ENCODE data around the gene KCNH1.

The KCNH1 gene, protein sequence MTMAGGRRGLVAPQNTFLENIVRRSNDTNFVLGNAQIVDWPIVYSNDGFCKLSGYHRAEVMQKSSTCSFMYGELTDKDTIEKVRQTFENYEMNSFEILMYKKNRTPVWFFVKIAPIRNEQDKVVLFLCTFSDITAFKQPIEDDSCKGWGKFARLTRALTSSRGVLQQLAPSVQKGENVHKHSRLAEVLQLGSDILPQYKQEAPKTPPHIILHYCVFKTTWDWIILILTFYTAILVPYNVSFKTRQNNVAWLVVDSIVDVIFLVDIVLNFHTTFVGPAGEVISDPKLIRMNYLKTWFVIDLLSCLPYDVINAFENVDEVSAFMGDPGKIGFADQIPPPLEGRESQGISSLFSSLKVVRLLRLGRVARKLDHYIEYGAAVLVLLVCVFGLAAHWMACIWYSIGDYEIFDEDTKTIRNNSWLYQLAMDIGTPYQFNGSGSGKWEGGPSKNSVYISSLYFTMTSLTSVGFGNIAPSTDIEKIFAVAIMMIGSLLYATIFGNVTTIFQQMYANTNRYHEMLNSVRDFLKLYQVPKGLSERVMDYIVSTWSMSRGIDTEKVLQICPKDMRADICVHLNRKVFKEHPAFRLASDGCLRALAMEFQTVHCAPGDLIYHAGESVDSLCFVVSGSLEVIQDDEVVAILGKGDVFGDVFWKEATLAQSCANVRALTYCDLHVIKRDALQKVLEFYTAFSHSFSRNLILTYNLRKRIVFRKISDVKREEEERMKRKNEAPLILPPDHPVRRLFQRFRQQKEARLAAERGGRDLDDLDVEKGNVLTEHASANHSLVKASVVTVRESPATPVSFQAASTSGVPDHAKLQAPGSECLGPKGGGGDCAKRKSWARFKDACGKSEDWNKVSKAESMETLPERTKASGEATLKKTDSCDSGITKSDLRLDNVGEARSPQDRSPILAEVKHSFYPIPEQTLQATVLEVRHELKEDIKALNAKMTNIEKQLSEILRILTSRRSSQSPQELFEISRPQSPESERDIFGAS

DNA sequence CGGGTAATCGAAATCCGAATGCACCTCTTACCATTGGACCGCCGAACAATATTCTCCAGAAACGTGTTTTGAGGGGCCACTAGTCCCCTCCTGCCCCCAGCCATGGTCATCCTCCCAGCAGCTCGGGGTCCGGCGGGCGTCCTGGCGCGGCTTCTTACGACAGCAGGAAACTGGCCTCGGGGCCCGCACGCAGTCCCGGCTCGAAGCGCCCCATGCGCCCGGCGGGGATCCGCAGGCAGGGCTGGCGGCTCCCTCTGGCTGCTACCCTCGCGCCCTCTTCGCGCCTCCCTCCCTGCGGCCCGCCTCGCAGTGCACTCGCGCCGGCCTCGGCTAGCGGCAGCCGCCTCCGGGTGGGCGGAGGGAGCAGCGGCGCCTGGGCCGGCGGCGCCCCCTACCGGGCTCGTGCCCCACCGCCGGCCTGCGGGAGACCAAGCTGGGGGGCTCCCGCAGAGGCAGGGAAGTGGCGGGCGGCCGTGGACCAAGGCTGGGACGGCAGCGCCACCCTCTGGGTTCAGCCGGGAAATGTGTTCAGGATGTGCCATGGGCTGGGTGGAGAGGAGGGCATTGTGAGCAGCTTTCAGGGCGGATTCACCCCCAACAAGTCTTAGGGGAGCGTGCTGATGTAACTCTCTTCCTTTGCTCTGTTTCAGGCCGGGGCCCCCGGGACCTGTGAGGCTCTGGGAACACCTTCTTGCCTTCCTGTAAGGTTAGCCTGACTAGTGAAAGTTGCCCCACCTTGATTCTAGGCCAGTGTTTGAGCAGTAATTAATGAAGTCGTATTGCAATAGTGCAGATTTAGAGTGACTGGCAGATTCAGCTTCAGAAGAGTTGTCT is at the start of gene KCNH1:
TSS of gene KCNH1 (minus strand) at position 313 of the 834 bp plus-strand sequence. CDS start at position 110, 203 bp downstream.
- peak; percentile 94 for DNase-seq

DNA sequence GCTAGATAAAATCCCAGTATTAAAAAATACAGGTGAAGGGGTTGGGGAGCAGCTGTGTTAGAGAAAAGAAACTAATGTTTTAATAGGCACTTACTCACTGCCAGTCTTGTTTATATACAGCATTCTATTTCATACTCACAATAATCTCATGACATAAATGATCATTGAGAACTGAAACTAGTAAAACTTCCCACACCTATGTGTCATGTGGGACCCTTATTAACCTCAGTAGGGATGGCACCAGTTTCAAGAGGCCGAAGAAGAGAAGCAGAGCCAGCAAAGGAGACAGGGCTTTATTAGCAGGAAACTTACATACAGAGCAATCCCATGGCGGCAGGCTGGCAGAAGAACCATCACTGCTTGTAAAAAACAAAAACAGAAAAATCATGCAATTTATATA is 48.8 kb upstream of the KCNH1 start:
- DNase-seq: no peak

DNA sequence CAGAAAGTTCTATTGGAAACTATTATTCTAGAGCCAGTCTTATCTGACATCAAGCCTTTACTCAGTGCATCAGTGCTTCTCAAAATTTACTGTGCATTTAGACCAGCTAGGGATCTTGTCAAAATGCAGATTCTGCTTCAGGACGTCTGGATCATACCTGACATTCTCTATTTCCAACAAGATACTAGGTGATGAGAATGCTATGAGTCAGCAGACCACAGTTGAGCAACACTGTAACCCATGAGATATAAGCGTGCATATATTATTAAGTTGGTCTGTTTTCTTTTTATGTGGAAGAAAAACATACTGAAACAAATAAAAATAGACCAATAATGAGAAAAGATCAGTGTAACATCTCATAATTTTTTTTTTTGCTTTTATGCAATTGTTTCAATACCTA is 40.4 kb upstream of the KCNH1 start:
- no peak for DNase-seq

DNA sequence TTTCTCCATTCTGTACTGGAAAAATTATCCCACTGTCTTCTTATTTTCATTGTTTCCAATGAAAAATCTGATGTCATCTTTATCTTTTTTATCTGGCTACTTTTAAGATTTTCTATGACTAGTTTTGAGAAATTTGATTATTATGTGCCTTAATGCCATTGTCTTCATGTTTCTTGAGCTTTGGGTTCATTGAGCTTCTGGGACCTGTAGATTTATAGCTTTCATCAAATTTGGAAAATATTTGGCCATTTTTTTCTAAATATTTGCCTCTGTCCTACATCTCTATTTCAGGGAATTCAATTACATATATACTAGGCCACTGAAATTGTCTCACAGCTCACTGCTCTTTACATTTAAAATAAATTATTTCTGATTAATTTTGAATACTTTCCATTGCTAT is 38.7 kb upstream of the KCNH1 start:
- DNase-seq: no peak

DNA sequence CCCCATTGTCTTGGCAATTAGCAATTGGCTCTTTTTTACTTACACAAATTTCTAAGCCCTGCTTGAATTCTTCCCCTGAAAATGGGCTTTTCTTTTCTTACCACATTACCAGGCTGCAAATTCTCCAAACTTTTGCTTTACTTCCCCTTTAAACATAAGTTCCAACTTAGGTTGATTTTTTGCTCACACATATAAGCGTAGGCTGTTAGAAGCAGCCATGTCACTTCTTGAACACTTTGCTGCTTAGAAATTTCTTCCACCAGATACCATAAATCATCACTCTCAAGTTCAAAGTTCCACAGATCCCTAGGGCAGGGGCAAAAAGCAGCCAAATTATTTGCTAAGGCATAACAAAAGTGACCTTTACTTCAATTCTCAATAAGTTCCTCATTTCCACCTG is 35.4 kb upstream of the KCNH1 start:
- no peak for DNase-seq

DNA sequence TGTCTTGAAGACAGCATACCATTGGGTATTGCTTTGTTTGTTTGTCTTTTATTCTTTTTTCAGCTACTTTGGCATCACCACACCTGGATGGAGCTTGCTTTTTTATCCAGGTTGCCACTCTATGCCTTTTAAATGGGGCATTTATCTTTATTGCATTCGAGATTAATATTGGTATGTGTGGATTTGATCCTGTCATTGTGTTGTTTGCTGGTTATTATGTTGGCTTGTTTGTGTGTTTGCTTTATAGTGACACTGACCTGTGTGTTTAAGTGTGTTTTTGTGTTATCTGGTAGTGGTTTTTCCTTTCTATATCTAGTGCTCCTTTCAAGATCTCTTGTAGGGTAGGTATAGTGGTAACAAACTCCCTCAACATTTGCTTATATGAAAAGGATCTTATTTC is 24.9 kb upstream of the KCNH1 start:
- DNase-seq: no peak

DNA sequence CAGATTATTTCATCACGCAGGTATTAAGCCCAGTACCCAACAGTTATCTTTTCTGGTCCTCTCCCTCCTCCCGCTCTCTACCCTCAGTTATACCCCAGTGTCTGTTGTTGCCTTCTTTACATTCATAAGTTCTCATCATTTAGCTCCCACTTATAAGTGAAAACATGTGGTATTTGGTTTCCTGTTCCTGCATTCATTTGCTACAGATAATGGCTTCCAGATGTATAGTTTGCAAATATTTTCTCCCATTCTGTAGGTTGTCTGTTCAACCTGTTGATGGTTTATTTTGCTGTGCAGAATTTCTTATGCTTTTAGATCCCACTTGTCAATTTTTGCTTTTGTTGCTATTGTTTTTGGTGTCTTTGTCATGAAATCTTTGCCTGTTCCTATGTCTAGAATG is 21.1 kb upstream of the KCNH1 start:
- no peak for DNase-seq

DNA sequence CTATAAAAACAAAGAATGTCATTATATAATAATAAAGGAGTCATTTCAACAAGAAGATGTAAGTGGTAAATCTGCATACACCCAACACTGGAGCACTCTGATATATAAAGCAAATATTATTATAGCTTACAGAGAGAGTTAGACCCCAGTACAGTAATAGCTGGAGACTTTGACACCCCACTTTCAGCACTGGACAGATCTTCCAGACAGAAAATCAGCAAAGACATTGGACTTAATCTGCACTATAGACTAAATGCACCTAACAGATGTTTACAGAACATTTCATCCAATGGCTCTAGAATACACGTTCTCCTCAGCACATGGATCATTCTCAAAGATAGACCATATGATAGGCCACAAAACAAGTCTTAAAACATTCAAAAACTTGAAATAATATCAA is 20.0 kb upstream of the KCNH1 start:
- no peak for DNase-seq

DNA sequence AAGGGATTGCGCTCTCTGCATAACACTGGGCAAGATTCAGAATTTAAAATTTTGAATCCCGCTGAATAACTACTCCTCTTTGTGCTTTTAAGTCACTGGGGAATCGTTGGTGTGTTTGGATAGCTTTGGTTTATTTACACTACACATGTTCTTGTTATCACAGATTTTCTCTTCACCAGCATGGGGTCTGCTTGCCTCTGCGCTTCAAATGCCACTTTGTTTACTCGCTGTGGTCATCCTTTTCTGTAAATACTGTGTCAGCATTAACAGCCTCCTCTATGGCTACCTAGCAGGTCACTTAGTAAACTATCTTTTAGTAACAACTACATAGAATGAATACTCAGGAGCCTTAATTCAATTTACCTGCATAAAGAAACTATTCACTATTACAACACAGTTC is 14.4 kb upstream of the KCNH1 start:
- DNase-seq: no peak

DNA sequence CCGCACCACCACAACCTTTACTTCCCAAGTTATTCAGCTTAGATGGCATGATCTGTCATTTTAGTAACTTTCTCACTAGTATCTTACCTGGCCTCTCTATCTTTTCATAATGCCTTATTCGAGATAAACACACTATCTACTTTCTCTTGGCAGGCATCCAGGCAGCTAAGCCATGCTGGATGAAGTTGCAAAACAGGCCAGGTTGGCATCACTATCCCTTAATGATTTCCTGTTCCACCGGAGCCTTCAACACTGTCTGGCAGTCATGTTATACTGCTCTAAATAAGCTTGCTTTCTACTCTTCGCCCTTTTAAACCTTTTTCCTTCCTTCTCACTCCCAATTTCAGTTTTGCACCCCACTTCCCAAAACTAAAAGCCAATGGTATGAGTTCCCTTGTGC is 12.0 kb upstream of the KCNH1 start:
- no peak for DNase-seq

DNA sequence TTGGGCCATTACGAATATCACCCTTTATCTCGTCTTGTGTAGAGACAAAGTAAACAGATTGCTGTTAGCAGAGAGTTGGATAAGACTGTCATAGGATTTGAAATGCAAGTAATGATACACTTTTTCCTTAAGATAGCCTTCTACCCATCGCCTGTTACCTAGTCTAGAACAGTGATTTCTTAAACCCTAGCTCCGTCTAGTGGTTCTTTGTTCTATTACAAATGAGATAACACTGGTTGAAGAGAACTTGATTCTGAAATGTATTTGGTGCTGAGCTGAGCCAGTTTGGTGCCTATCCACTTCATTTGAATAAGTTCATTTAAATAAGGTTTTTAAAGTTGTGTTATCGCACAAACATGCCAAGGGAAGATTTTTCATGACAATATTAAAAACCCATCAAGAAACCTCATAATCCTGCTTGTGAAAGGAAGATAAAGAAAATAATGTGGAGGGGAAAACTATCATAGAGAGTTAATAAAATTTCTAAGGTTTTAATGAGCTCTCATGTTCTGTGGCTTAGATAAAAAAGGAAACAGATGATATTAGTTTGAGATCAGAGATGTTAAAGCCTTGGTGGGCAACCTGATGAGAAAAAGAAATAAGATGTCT is 1.5 kb upstream of the KCNH1 start:
- DNase-seq: no peak

DNA sequence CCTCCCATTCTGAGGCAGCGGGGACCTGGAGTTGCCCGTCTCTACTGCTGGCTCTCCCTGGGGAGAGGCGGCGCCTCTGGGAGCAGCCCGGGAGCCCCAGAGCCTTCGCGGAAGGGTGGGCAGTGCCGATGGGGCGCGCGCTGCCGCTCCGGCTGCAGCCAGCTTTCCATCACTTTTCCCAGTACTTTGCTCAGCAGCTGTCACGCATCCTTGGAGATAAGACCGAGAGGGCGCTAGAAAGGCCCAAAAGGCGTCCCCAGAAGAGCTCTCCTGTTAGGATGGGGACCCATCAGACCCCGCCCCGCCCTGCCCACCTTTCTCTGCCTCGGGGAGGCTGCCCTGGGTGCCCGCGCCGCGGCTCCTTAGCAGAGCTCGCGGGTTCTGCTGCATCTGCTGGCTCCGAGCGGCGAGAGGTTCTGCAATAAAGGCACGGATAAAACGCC is 534 bp downstream of the KCNH1 start:
- DNase-seq: peak; percentile 63

DNA sequence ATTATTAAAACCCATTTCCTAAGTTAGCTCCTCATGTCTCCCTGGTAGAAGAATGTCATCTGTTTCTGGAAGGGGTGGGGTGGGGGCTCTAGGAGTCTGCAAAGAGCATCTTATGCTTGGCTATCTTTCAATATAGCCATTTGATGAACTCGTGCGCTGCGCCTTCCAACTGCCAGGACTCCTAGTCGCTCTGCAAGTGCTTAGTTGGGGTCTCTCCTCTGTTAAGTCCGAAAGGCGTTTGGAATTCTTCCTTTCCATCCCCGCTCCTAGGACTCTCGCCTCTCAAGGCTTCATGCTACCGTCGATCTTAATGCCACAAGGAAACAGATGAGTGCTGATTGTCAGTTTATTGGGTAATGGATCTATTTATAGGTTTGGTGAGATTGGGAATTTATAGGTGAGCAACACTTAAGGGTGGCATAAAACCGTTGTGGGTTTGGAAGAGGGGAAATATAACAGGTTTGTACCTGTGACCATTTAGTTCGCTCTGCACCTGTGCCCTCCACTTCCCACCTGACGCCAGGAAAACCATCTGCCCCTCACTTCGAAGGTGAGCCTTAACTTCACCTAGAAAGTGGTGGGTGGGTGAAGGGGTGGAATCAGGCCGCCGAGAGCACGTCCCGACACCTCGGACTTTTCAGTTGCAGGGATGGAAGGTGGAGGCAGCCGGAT is 1.1 kb downstream of the KCNH1 start:
- DNase-seq: no peak

DNA sequence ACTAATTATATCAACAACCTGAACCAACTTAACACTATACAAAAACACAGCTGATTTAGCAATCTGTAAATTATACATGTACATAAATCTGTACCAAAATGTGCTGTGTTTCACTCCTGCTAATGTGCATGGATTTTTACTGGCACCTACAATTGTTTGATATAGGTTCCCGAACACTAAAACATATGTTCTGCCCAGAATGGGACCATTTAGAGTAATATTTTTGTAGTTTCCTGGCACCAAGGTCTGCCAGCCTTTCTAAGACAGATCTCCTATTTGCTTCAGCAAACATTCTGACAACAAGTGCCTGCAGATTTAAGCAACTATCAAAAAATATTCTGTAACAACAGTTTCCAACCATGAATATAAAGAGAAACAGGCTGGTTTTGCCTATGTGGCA is 4.2 kb downstream of the KCNH1 start:
- no peak for DNase-seq

DNA sequence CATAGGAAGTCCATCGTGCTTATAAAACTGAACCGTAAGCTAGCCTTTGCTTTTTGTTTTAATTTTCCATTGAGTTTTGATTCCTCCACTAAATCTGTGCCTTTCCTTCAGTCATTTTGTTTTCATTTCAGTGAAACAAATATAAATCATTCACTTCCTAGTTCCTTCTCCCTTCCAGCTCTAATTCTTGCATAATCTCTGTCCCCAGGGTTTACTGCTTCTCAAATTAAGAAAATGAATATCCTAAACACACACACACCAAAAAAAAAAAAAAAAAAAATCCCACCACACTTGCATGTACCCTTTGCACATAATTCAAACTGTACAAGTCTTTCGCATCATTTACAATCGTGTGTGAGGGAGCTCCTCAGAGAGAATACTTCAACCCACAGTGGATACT is 6.8 kb downstream of the KCNH1 start:
- DNase-seq: no peak

DNA sequence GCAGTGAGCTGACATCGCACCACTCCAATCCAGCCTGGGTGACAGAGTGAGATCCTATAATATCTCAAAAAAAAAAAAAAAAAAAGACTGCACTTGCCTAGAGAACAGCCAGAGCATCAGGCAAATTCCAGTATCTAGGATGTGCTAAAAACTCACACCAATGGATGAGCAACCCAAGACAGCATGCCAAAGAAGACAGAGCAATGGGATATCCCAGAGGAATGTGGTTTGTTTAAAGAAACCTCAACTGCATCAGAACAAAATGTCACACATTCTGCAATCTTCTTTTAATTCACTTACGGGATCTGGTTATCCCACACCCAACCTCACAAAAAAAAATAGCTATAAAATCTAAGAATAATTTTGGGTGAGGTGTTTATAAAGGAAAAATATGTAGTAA is 7.3 kb downstream of the KCNH1 start:
- DNase-seq: no peak

DNA sequence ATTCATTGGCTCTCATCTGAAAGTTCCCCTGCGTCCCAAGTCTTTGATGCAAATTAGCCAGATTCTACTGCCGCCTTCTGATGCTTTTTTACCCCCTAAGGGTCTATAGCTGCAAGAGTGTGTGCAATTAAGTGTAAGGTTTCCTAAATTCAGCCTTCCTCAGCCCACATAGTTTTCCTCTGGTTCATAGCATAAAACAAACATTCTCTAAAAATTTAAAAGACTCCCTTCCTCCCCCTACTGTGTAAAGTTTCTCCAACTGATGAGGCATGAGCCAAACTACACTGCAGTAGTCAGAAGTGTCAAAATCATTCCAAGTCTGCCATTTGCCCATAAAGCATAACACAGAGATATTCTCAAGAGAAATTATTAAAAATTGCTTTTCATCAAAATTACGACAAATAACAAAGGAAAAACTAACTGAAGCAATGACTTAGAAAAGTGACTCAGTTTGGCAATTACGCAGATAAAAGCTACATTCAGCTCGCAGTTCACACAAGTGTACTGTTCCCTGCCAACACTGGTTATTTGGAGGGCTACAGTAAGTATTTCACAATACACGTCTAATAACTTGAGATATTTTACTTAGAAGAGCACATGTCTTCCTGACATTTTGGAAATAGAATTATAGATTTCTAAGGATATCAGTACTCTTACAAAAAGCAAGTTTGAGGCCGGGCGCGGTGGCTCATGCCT is 15.4 kb downstream of the KCNH1 start:
- no peak for DNase-seq

DNA sequence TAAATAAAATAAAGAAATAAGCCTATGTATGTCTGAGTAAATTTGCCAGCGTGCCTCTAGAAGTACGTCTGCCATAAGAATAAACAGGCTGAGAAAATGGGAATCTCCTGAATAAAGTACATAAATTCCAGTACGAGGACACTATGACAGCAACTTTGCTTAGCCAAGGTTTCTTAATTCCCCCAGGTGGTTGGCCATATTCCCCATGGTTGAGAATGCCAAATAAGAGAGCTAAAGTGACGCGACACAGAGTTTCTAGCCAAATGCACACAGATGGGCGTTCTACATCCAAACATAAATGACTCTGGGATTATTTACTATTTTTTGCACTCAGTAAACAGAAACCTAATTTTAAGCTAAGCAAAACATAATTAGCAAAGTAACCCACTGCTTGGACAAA is 19.5 kb downstream of the KCNH1 start:
- no peak for DNase-seq

DNA sequence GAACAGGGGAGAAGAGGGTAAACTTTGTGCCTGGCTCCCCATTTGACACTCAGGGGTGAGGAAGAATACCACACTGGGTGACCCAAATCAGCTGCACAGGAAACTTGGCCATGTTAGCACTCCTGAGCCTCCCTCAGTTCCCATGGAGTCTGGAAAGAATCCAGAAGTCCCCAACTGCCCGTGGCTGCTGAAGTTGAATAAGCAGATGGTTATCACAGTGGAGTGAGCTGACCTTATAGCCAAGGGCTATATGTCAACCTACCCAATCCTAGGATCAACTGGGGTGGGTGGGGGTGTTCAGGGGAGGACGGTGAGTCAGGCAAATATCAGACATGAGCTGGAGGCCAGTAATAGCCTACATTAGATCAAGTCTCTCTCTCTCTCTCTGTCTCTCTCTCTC is 20.4 kb downstream of the KCNH1 start:
- no peak for DNase-seq

DNA sequence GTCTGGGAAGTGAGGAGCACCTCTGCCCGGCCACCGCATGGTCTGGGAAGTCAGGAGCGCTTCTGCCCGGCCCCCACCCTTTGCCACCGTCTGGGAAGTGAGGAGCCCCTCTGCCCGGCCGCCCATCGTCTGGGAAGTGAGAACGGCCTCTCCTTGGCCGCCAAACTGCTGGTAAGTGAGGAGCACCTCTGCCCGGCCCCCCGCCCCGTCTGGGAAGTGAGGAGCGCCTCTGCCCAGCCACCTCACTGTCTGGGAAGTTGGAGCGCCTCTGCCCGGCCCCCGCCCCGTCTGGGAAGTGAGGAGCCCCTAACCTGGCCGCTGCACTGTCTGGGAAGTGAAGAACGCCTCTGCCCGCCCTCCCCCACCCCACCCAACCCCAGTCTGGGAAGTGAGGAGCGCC is 22.6 kb downstream of the KCNH1 start:
- DNase-seq: no peak

DNA sequence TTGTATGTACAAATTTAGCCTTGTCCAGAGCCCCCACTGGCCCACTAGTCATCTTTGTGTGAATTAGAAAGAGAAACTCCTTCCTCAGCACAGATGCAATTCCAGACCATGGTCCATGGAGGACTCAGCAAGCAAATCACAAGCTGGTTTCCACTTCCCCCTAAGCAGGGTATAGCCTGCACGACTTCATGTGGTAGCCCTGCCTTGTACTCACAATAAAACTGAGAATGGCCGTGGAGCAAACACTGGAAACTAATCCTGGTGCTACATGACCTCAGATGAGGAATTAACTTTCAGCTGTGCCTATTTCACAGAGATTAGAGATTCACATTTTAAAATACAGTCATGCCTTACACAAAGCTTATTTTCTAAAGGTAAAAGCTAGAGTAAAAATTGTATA is 32.5 kb downstream of the KCNH1 start:
- no peak for DNase-seq
